ENCODE data around the gene CPEB4.

CPEB4 gene

DNA sequence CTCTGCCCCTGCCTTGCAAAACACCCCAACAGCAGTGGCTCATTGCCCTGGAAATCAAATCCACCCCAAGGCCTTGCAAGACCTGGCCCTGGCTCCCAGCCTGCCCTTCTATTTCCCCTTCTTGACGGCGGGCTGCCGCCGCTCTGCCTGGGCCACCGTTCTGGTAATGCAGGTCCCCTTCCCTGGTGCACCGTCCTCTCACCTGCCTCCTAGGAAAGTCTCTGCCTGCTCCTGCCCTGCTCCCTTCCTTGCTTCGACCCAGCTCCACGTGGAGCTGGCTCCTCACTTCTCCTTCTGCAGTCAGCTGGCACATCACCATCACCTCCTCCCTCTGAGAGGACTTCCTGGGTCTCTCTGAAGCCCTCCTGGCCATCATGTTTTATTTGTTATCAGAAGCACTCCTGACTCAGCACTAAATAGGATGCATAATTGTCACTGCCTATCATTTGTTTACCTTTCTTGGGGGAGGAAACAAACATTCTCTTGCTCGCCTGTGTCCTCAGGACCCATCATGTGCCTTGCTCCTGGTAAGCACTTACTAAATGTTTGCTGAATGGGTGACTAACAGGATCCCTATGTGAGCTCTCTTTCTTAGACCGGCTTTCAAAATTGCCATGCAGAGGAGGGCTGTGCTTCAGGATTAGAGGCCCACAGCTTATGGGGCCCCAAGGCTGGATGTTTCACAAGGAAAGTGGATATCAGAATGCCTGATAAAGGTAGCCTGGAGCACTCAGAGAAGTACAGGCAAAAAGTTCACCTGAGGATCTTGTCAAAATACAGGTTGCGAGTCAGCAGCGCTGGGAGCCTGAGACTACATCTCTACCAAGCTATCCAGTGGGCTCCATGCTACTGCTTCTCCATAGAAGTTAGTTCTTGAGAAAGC lies 81.3 kb downstream of the CPEB4 start:
- TF ChIP-seq GATA3 (IDR thresholded peaks at IDR 0.05; ENCODE audit: low read depth, low read length) (no peak), GATA2 (IDR thresholded peaks at IDR 0.05; ENCODE audit: low read depth, low read length) (no peak)

DNA sequence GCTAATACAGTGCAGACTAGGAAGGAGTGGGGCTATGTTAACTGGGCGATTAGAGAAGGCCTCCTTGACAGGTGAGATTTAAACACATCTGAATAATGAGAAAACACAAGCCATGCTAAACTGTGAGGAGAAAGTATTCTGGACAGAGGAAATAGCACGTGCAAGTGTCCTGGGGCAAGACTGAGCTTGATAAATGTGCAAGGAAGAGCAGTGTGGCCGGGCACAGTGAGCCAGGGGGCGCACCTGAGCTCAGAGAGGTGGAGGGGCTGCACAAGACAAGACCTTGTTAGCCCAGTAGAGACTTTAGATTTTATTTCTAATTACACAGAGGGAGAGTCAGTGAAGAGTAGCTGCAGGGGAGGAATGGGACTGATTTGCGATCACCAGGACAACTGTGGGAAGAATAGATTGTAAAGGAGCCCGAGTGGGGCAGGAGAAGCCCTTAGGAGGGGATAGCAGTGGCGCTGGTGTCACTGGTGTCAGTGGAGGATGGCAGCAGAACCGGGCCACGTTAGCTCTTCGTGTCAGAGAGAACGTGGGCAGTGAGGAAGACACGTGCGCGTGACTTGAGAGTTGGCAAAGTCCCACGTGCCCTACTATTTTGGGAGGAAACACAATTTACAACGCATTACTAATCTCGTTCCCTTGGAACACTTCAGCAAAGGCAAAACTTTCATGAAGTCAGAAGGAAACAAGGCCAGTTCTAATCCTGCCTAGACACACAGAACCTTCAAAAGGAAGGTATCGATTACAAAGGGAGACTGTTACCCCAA lies 82.9 kb downstream of the CPEB4 start:
- TF ChIP-seq GATA3 (IDR thresholded peaks at IDR 0.05; ENCODE audit: low read depth, low read length) (no peak), GATA2 (IDR thresholded peaks at IDR 0.05; ENCODE audit: low read depth, low read length) (no peak)

DNA sequence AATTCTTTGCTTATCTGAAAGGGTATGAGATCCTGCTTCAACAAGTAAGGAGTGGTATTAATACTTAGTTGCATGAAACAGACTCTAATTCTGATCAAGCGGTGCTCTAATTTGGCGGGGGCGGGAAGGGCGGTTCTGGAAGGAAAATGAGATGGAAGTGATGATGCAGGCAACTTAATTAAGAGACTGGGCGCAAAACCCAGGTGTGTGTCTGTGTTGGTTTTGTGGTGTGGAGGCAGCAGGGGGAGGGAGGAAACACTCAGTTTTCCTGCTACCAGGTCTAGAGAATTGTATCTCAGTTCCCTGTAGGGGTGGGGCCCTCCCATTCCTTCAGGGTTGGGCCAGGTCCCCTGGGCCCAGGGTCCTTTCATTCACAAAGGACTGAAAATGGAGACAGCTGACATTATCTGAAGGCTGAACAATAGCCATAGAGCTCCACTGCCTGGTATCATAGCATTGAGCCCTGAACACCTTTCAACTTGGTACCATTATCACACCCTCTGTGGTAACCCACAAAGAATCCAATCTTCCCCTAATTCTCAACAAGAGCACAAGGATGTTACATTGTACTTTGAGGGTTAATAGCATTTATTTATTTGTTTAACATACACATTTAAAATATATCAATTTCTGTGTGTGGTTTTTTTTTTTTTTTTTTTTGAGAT lies 83.7 kb downstream of the CPEB4 start:
- no peak for TF ChIP-seq GATA3 (IDR thresholded peaks at IDR 0.05; ENCODE audit: low read depth, low read length)
- no peak for TF ChIP-seq GATA2 (IDR thresholded peaks at IDR 0.05; ENCODE audit: low read depth, low read length)

DNA sequence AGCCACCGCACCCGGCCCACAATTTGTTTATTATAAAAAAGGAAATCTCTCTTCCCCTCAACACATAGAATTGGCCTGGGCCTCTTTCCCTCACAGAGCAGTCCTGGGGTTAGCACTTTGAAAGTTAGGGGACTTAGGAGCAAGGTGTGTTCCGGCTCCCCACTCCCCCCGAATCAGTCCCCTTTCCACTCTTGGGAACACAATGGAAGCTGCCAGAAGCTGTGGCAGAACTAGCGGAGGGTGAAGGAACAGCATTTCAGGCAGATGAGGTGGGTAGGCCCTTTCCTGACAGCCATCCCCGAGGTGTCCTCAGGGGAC lies 84.4 kb downstream of the CPEB4 start:
- TF ChIP-seq GATA2 (IDR thresholded peaks at IDR 0.05; ENCODE audit: low read depth, low read length) (no peak), GATA3 (IDR thresholded peaks at IDR 0.05; ENCODE audit: low read depth, low read length) (no peak)

DNA sequence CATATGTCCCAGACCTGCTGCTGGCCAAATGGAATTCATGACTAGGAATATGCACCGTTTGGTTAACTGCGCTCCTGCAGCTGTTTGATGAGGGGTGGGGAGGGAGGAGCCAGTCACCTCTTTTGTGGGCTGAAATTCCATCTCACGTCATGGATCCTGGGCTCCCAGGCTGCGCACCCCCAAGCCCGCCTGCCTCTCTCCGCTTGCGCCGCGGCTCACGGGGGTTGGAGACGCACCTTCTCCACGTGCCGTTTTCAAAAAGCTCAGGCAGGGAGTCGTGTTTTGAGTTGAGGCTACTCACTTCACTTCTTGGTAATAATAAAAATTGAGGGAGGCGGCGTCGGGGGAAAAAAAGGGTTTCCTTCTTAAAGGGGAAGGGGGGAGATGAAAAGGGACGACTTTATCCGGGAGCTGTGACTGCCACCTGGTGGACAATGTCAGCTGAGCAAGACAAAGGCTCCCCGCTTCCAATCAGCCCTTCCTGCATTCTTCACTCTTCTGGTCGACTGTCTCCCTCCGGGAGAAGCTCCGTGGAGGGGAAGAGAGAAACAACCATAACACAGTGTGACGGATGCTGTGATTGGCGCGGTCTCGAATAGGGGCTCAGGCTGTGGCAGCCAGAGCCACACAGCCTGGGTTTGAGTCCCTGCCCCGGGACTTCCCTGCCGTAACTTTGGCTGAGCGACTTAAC lies 84.9 kb downstream of the CPEB4 start:
- TF ChIP-seq GATA2 (IDR thresholded peaks at IDR 0.05; ENCODE audit: low read depth, low read length), result no peak
- no peak for TF ChIP-seq GATA3 (IDR thresholded peaks at IDR 0.05; ENCODE audit: low read depth, low read length)

DNA sequence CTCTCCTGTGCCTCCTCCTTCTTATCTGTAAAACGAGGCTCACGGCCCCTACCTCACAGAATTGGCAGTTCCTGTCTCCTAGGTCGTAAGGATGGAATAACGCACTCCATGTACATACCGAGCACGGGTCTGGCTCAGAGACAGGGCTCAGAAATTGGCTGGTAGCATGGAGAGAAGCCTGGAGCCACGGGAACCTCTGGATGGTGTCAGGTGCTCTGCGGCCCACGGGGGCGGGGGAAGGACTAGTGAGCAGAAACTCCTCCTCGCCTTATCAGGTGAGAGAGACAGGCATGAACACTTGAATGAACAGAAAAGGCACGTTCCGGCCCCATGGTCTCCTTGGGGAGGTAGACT lies 85.4 kb downstream of the CPEB4 start:
- no peak for TF ChIP-seq GATA2 (IDR thresholded peaks at IDR 0.05; ENCODE audit: low read depth, low read length)

DNA sequence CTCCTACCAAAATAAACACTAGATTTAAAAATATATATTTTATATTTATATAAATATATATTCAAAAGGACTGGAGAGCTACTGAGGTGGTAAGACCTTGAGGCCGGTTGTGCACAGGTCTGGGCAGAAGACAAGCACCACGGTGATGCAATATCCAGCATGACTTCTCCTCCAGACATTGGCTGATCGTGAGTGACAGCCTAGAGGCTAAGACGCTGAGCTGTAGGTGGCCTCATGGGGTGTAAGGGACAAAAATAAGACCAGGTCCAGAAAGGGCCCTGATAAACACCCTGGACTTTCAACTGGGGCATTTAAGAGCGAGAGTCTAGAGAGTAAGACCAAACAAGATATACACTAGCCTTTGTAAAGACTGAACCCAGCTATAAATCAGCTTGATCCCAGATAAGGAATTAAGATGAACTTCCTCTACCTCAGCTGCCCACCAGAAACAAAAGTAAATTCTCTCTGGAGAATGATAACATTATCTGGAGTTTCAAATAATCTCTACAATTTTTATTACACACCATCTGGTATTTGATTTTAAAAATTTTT lies 86.6 kb downstream of the CPEB4 start:
- TF ChIP-seq GATA2 (IDR thresholded peaks at IDR 0.05; ENCODE audit: low read depth, low read length) (no peak), GATA3 (IDR thresholded peaks at IDR 0.05; ENCODE audit: low read depth, low read length) (no peak)

DNA sequence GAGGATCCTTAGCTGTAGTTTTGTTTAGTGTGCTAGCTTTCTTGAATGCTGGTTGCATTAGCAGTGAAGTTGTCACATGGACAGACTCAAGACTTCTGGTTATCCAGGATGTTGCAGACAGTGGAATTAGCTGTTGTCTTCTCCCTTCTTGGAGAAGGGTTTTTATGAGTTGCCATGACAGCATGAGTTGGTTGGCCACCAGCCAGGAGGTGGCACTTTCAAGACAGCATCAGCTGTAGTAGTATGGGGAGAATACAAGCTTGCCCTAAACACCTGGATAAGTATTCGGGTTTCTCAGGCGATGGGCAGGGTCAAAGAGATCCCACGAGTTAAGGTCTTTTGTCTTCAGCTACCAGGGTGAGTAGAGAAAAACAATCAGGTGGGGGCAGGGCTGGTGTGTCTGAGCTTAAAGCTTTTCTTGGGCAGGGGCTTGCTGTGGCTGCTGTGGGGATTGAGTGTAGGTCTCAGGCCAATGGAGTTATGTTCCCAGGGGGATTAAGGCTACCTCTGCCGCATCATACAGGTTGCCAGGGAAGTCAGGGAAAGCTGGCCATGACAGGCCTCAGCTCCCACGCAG lies 93.1 kb downstream of the CPEB4 start:
- no peak for TF ChIP-seq GATA2 (IDR thresholded peaks at IDR 0.05; ENCODE audit: low read depth, low read length)

DNA sequence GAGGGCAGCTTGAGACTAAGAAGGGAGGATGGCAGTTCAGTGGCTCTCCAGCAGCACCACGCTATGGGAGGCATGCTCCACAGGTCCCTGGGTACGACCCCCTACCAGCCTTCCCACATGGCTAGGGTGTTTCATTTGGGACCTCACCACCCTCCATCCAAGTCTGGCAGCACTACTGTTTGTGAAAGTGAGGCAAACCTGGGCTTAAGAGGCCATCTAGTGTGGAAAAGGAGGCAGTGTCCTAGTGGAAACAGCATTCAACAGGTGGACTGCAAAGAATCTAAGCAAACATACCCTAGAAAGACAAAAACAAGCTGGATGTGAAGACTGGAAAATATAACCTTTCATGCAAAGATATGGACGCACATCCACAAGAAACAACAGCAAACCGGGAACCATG lies 96.1 kb downstream of the CPEB4 start:
- TF ChIP-seq GATA3 (IDR thresholded peaks at IDR 0.05; ENCODE audit: low read depth, low read length), result no peak

DNA sequence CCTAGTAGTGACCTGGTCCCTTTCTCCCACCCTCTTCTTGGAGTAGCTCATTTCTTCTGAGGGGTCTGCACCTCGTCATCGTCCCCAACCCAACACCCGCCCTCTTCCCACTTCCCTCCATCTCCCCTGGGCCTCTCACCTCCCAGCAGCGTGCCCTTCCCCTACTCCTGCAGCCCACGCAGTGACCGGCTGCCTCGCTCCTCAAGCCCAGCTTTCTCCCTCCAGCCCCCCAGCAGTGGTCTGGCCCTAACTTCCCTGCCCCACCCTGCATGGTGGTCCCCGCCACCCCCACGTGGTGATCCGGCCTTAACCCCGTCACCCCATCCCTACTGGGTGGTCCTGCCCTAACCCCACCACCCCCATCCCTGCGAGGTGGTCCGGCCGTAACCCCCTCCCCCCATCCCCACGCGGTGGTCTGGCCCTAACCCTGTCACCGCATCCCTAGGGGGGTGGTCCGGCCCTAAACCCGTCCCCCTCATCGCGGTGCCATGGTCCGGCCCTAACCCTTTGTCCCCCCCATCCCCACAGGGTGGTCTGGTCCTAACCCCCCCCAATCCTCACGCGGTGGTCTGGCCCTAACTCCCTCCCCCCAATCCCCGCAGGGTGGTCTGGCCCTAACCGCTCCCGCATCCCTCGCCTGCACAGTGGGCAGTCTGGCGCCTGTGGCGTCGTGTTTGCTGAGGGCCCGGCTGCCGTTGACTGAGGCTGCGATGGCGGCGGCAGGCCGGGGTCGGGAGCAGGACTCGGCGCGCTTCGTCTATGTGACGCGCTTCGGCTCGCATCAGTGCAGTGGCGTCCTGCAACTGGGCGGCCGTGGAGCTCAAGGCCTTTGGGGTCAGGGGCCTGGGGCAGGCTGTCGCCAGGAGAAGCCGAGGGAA lies 100.6 kb downstream of the CPEB4 start, which contains the start of gene C5orf47:
Gene C5orf47 (plus strand): TSS at position 617 of the 878 bp plus-strand sequence. CDS start 94 bp downstream, at position 711.
- no peak for TF ChIP-seq GATA3 (IDR thresholded peaks at IDR 0.05; ENCODE audit: low read depth, low read length)
- TF ChIP-seq GATA2 (IDR thresholded peaks at IDR 0.05; ENCODE audit: low read depth, low read length), result no peak

DNA sequence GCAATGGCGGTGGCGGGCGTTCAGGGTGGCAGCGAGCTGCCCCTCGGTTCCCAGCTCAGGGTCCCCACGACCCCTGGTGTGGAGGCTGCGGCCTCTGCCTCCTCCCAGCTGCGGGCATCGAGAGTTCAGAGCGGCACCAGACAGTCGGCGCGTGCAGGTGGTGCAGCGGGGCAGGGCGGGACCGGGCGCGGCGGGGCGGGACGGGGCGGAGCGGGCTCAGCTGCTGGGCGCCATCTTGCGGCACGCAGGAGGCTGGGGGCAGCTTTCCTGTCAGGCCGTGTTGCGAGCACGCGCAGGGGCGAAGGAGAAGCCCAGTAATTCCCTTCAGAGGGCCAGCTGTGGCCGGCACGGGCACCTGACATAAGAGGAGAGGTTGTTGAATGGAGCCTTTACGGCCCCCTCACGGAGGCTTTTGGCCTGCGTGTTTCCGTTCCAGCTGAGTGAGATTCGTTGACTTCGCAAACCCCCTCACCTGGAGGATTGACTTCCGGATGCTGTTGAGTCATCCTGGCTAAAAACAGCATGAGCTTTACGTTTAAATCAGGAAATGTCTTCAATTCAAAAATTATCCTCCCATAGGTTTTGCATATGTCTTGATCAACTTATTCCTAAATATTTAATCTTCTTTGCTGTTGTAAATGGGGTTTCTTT lies 101.4 kb downstream of the CPEB4 start:
- TF ChIP-seq GATA2 (IDR thresholded peaks at IDR 0.05; ENCODE audit: low read depth, low read length) (no peak), GATA3 (IDR thresholded peaks at IDR 0.05; ENCODE audit: low read depth, low read length) (no peak)

DNA sequence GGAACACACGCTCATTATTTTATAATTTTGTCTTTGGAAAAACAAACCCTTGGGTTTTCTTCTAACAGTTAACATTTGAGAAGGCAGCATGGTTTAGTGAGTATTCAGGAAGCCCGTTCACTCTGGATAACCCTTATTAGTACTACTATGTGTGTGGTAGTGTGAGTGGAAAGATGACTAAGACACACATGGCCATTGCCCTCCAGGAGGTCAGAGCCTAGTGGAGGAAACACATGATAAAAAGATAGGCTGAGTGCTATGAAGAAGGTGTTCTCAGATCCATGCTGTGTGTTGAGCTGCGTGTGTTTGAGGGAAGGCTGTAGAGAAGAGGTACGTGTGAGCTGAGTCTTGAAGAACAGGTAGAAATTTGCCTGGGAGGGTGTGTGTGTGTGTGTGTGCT lies 109.2 kb downstream of the CPEB4 start:
- TF ChIP-seq GATA2 (IDR thresholded peaks at IDR 0.05; ENCODE audit: low read depth, low read length) (no peak), GATA3 (IDR thresholded peaks at IDR 0.05; ENCODE audit: low read depth, low read length) (no peak)

All from SH-SY5Y (cell line).